Measurements from ENCODE around the gene HNRNPUL1.
"Not testable (repeated sequence)": the region's sequence is repeated elsewhere in the genome, so short reads cannot be mapped to it uniquely, and the experiment has no call there.

Gene HNRNPUL1

GRCh38 chr19:41226874-41227390, 37.2 kb upstream of the HNRNPUL1 start:
- TF ChIP-seq CTCF (conservative IDR thresholded peaks at IDR 0.05; ENCODE audit: low read depth, low read length) = no peak
- peak overlapping the region; percentile 30 for H3K4me3 ChIP-seq (ENCODE audit: low read length)
- DNase-seq (ENCODE audit: low read depth) = no peak

GRCh38 chr19:41228486-41228885, 35.7 kb upstream of the HNRNPUL1 start:
- no peak for DNase-seq (ENCODE audit: low read depth)
- no peak overlapping the region for H3K4me3 ChIP-seq (ENCODE audit: low read length)
- TF ChIP-seq CTCF (conservative IDR thresholded peaks at IDR 0.05; ENCODE audit: low read depth, low read length) = no peak

GRCh38 chr19:41229338-41229737, 34.8 kb upstream of the HNRNPUL1 start:
- not testable (repeated sequence) for H3K4me3 ChIP-seq (ENCODE audit: low read length); DNase-seq (ENCODE audit: low read depth)

- H3K4me3 ChIP-seq (ENCODE audit: low read length) = no peak overlapping the region
These were observed 33.9 kb upstream of the HNRNPUL1 start for GRCh38 chr19:41230067-41230857.

GRCh38 chr19:41232686-41233085, 31.5 kb upstream of the HNRNPUL1 start:
- TF ChIP-seq CTCF (conservative IDR thresholded peaks at IDR 0.05; ENCODE audit: low read depth, low read length) = no peak
- H3K4me3 ChIP-seq (ENCODE audit: low read length) = no peak overlapping the region

More at GRCh38 chr19:41230067-41230857, 33.9 kb upstream of the HNRNPUL1 start:
- no peak for DNase-seq (ENCODE audit: low read depth)
- no peak for TF ChIP-seq CTCF (conservative IDR thresholded peaks at IDR 0.05; ENCODE audit: low read depth, low read length)

GRCh38 chr19:41233748-41234240, 30.4 kb upstream of the HNRNPUL1 start:
- no peak for DNase-seq (ENCODE audit: low read depth)
- H3K4me3 ChIP-seq (ENCODE audit: low read length) = no peak overlapping the region
- no peak for TF ChIP-seq CTCF (conservative IDR thresholded peaks at IDR 0.05; ENCODE audit: low read depth, low read length)

More at GRCh38 chr19:41232686-41233085, 31.5 kb upstream of the HNRNPUL1 start:
- DNase-seq (ENCODE audit: low read depth) = no peak

GRCh38 chr19:41234512-41235168, 29.5 kb upstream of the HNRNPUL1 start:
- DNase-seq (ENCODE audit: low read depth) = no peak
- no peak for TF ChIP-seq CTCF (conservative IDR thresholded peaks at IDR 0.05; ENCODE audit: low read depth, low read length)
- no peak overlapping the region for H3K4me3 ChIP-seq (ENCODE audit: low read length)

All from retinal pigment epithelial cell (primary cell).